Loucy (cell line): ENCODE results near the gene COQ5.

Experiments used
- H2AFZ ChIP-seq: fragments of 200-600 bp; sonication (generic); 2 replicates; pipeline ENCODE4 v1.6.0; 2016; ENCODE audit warnings: antibody characterized with exemption, mild to moderate bottlenecking, low read length, moderate library complexity
- H3F3A ChIP-seq: fragments of 200-600 bp; 2 replicates; pipeline ENCODE4 v1.6.0; 2016; ENCODE audit warnings: antibody characterized with exemption, low read depth, mild to moderate bottlenecking
- H3K27me3 ChIP-seq: fragments of 200-600 bp; sonication (generic); 2 replicates; pipeline ENCODE4 v1.6.1; 2014; ENCODE audit warnings: low read length, mild to moderate bottlenecking; ENCODE audit not compliant: insufficient read depth, poor library complexity, severe bottlenecking
- H3K36me3 ChIP-seq: fragments of 200-600 bp; sonication (generic); 2 replicates; pipeline ENCODE4 v1.6.1; 2016; ENCODE audit warnings: low read length; ENCODE audit not compliant: insufficient read depth
- H3K4me1 ChIP-seq: fragments of 200-600 bp; sonication (generic); 2 replicates; pipeline ENCODE4 v1.5.1; 2014; ENCODE audit warnings: low read length, mild to moderate bottlenecking; ENCODE audit not compliant: insufficient read depth, poor library complexity, severe bottlenecking
- H3K4me2 ChIP-seq: fragments of 200-600 bp; sonication (generic); 2 replicates; pipeline ENCODE4 v1.6.0; 2014; ENCODE audit warnings: antibody characterized with exemption, low read length, low read depth, mild to moderate bottlenecking; ENCODE audit not compliant: poor library complexity, severe bottlenecking
- H3K4me3 ChIP-seq: fragments of 200-600 bp; sonication (generic); 2 replicates; pipeline ENCODE4 v1.5.1; 2014; ENCODE audit warnings: low read length, mild to moderate bottlenecking, mixed read lengths; ENCODE audit not compliant: poor library complexity, severe bottlenecking
- H3K79me2 ChIP-seq: fragments of 200-600 bp; sonication (generic); 2 replicates; pipeline ENCODE4 v1.6.1; 2014; ENCODE audit warnings: low read length; ENCODE audit not compliant: insufficient read depth
- H3K9ac ChIP-seq: fragments of 200-600 bp; sonication (generic); 2 replicates; pipeline ENCODE4 v1.6.0; 2014; ENCODE audit warnings: mild to moderate bottlenecking, low read depth, low read length, moderate library complexity; ENCODE audit not compliant: poor library complexity, severe bottlenecking
- H3K9me2 ChIP-seq: fragments of 200-600 bp; sonication (generic); replicated peaks from 2 replicates; pipeline ENCODE4 v1.6.1; 2016; ENCODE audit warnings: low read depth, low read length, mixed read lengths
- H3K9me3 ChIP-seq: fragments of 200-600 bp; sonication (generic); 2 replicates; pipeline ENCODE4 v1.6.1; 2014; ENCODE audit warnings: mild to moderate bottlenecking, antibody characterized with exemption, low read length, low read depth; ENCODE audit not compliant: insufficient read depth
- H4K20me1 ChIP-seq: fragments of 200-600 bp; sonication (generic); 2 replicates; pipeline ENCODE4 v1.6.0; 2014; ENCODE audit warnings: antibody characterized with exemption, low read length, mild to moderate bottlenecking; ENCODE audit not compliant: insufficient read depth, poor library complexity, severe bottlenecking
- CTCF ChIP-seq: fragments of 200-600 bp; sonication (generic); conservative IDR thresholded peaks from 2 replicates; pipeline ENCODE4 v1.5.1; 2014; ENCODE audit warnings: mild to moderate bottlenecking, antibody characterized with exemption, low read length
- EZH2phosphoT487 ChIP-seq: fragments of 200-600 bp; IDR thresholded peaks from 2 replicates; pipeline ENCODE4 v1.6.1; 2018; ENCODE audit warnings: antibody characterized with exemption, mild to moderate bottlenecking, moderate library complexity, borderline replicate concordance

COQ5 gene

GRCh38 chr12:120483621-120484020 lies 45.3 kb downstream of the COQ5 start:
- H3K27me3 ChIP-seq = no peaks in the 10 kb centered on the region
- H4K20me1 ChIP-seq = no peaks in the 10 kb centered on the region
- H3K4me1 ChIP-seq = peaks cover 20% of the 10 kb centered on the region
- no peak overlapping the region for H3K9ac ChIP-seq
- TF ChIP-seq EZH2phosphoT487 = no peak
- no peaks in the 10 kb centered on the region for H3F3A ChIP-seq
- H2AFZ ChIP-seq = no peak overlapping the region
- H3K4me2 ChIP-seq = no peak overlapping the region
- no peaks in the 10 kb centered on the region for H3K9me3 ChIP-seq
- H3K9me2 ChIP-seq = no peaks in the 10 kb centered on the region
- H3K79me2 ChIP-seq = no peaks in the 10 kb centered on the region
- H3K36me3 ChIP-seq = no peaks in the 10 kb centered on the region
- no peak overlapping the region for H3K4me3 ChIP-seq

GRCh38 chr12:120481022-120481767 lies 47.8 kb downstream of the COQ5 start:
- no peaks in the 10 kb centered on the region for H3K36me3 ChIP-seq
- no peaks in the 10 kb centered on the region for H3K27me3 ChIP-seq
- peaks cover 18% of the 10 kb centered on the region for H3K4me1 ChIP-seq
- TF ChIP-seq EZH2phosphoT487 (no peak), CTCF (no peak)
- no peak overlapping the region for H2AFZ ChIP-seq
- no peaks in the 10 kb centered on the region for H3K9me2 ChIP-seq
- H3F3A ChIP-seq = no peaks in the 10 kb centered on the region
- H4K20me1 ChIP-seq = no peaks in the 10 kb centered on the region
- H3K4me3 ChIP-seq = no peak overlapping the region
- H3K4me2 ChIP-seq = peak overlapping the region; percentile 37
- H3K9ac ChIP-seq = no peak overlapping the region
- no peaks in the 10 kb centered on the region for H3K9me3 ChIP-seq
- H3K79me2 ChIP-seq = no peaks in the 10 kb centered on the region

GRCh38 chr12:120480211-120480610 lies 48.7 kb downstream of the COQ5 start:
- Histone ChIP-seq H3K4me1 (peaks cover 23% of the 10 kb centered on the region), H3K36me3 (no peaks in the 10 kb centered on the region), H3K9me2 (no peaks in the 10 kb centered on the region), H3K9me3 (no peaks in the 10 kb centered on the region), H3K4me3 (no peak overlapping the region), H3F3A (no peaks in the 10 kb centered on the region), H3K79me2 (no peaks in the 10 kb centered on the region), H2AFZ (no peak overlapping the region), H3K9ac (no peak overlapping the region), H3K4me2 (peak overlapping the region; percentile 23), H3K27me3 (no peaks in the 10 kb centered on the region), H4K20me1 (no peaks in the 10 kb centered on the region)
- no peak for TF ChIP-seq CTCF
- TF ChIP-seq EZH2phosphoT487 = no peak

- no peak overlapping the region for H3K4me3 ChIP-seq
- peaks cover 31% of the 10 kb centered on the region for H3K4me1 ChIP-seq
- H3K4me2 ChIP-seq = no peak overlapping the region
- no peak overlapping the region for H3K9ac ChIP-seq
- no peaks in the 10 kb centered on the region for H3K36me3 ChIP-seq
- H3K9me2 ChIP-seq = no peaks in the 10 kb centered on the region
- TF ChIP-seq EZH2phosphoT487 = no peak
- no peak for TF ChIP-seq CTCF
- no peaks in the 10 kb centered on the region; the same call in 1 of the 2 replicates for H3F3A ChIP-seq
- H2AFZ ChIP-seq = no peak overlapping the region
- no peaks in the 10 kb centered on the region for H3K79me2 ChIP-seq
- no peaks in the 10 kb centered on the region for H4K20me1 ChIP-seq
- no peaks in the 10 kb centered on the region for H3K27me3 ChIP-seq
- H3K9me3 ChIP-seq = no peaks in the 10 kb centered on the region
Measured at GRCh38 chr12:120479458-120479857, 49.5 kb downstream of the COQ5 start.
